Testis (tissue), 2 donors: ENCODE results near the gene RCOR2.

Experiments used
- CTCF ChIP-seq, 3 experiments: fragments of 450-650 bp in 2 of 3; fragments of 200-600 bp in 1 of 3; sonication (generic) in 1 of 3; IDR thresholded peaks; one replicate each; pipeline ENCODE4 v1.5.1; 2016 to 2019; ENCODE audit warnings: antibody characterized with exemption in 3 of 3, mild to moderate bottlenecking in 2 of 3, moderate library complexity in 1 of 3
- POLR2A ChIP-seq: fragments of 450-650 bp; IDR thresholded peaks from one replicate; pipeline ENCODE4 v1.6.1; 2017; ENCODE audit warnings: antibody characterized with exemption, mild to moderate bottlenecking, moderate library complexity

DNA sequence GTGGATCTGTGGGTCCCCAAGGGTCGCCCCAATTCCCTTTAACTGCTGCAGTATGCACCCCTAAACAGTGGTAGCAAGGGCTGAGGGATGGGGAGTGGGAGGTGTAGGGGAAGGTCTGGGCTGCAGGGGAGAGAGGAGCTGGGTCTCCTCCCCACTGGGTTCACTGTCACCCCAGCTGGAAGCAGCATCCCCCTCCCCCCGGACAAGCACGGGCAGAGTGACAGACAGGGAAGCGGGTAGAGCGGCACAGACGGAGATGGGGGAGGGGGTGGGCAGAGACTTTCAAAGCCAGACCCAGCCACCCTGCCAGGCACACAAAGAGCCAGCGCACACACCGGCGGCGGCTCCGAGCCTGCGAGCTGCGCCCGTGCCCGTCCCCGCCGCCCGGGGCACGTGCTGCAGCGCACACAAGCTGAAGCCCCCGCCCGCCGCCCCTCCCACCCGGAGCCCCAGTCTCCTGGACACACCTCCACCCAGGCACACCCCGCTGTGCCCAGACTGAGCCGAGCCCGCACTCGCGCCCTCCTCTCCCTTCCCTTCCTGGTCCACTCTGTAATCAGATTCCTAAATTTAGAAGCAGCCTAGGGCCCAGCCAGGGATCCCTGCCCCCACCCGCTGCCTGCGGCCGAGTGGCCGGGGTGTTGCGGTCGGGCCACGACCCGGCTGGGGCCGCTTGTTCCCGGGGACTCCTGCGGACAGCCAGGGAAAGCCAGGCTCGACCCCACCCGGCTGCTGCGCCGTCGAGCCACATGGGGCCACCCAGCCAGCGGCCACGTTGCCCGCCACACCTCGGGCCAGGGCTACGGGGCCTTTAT lies 935 bp upstream of the RCOR2 start:
- no peak for TF ChIP-seq POLR2A
- no peak for TF ChIP-seq CTCF (IDR thresholded peaks at IDR 0.05)
